Panc1 (cell line): ENCODE measurements around the gene TNIK. TPM values are rescaled to one million over a fixed set of nuclear protein-coding genes. Genes with fewer than 3 reads are reported as not detected.

Source experiments
- ATAC-seq: fragments of 200-7000 bp; cut with Tn5 transposase; 2 replicates; pipeline ENCODE4 v1.9.1; 2020; ENCODE audit warnings: mild to moderate bottlenecking, moderate library complexity
- BruUV-seq: library from RNA; stranded (reverse); fragments of 400-500 nt; replicated peaks from 2 replicates; lab custom pipeline; 2021; lab: Mats Ljungman, UMichigan
- CTCF ChIA-PET: fragments of 300-600 bp; sonication (Branson Sonifier 250); formaldehyde crosslinking; loops from one replicate; lab custom pipeline; 2022; ENCODE audit warnings: antibody characterized with exemption; lab: Charles Lee
- POLR2A ChIA-PET: fragments of 300-600 bp; sonication (Branson Sonifier 250); formaldehyde crosslinking; loops from one replicate; lab custom pipeline; 2022; ENCODE audit warnings: antibody characterized with exemption; lab: Charles Lee
- DNase-seq: peaks from one replicate; pipeline ENCODE4 v3.0.0-alpha.2; 2010; ENCODE audit warnings: low read depth, low spot score
- H3K27ac ChIP-seq: 2 replicates; pipeline ENCODE4 v1.5.1; 2011; ENCODE audit warnings: mild to moderate bottlenecking, low read length, inconsistent platforms
- H3K27me3 ChIP-seq: fragments of 200-500 bp; sonication (Bioruptor generic); 2 replicates; pipeline ENCODE4 v1.6.0; 2014; ENCODE audit warnings: low read length, inconsistent platforms; ENCODE audit not compliant: control insufficient read depth, insufficient read depth
- H3K36me3 ChIP-seq: fragments of 200-500 bp; sonication (Bioruptor generic); 2 replicates; pipeline ENCODE4 v1.5.1; 2014; ENCODE audit warnings: inconsistent platforms, mild to moderate bottlenecking, low read length, moderate library complexity; ENCODE audit not compliant: control insufficient read depth, insufficient read depth
- H3K4me1 ChIP-seq: 2 replicates; pipeline ENCODE4 v1.5.1; 2011; ENCODE audit warnings: inconsistent platforms, mild to moderate bottlenecking, low read length, moderate library complexity; ENCODE audit not compliant: control insufficient read depth, insufficient read depth
- H3K4me3 ChIP-seq, 2 experiments: 2 replicates each; pipeline ENCODE4 v1.5.1; 2011 to 2012; ENCODE audit warnings: low read depth in 2 of 2, low read length in 2 of 2, mild to moderate bottlenecking in 2 of 2, inconsistent platforms in 1 of 2, moderate library complexity in 1 of 2
- H3K9me3 ChIP-seq: fragments of 200-500 bp; sonication (Bioruptor generic); 2 replicates; pipeline ENCODE4 v1.5.1; 2014; ENCODE audit warnings: low read depth, mild to moderate bottlenecking, inconsistent platforms, low read length, moderate library complexity; ENCODE audit not compliant: control insufficient read depth, insufficient read depth
- CTCF ChIP-seq: fragments of 450-650 bp; IDR thresholded peaks from 2 replicates; pipeline ENCODE4 v1.5.1; 2017; ENCODE audit warnings: mild to moderate bottlenecking
- POLR2AphosphoS5 ChIP-seq: IDR thresholded peaks from 2 replicates; pipeline ENCODE4 v1.6.1; 2012; ENCODE audit warnings: mild to moderate bottlenecking, low read depth, low read length, moderate library complexity
- REST ChIP-seq, 2 experiments: IDR thresholded peaks; 2 replicates each; pipeline ENCODE4 v1.6.1; 2011 to 2012; ENCODE audit warnings: low read depth in 2 of 2, control low read depth in 1 of 2, low read length in 1 of 2, mild to moderate bottlenecking in 1 of 2, moderate library complexity in 1 of 2; ENCODE audit not compliant: insufficient read depth in 1 of 2
- SIN3A ChIP-seq: IDR thresholded peaks from 2 replicates; pipeline ENCODE4 v1.6.1; 2012; ENCODE audit warnings: low read depth, mild to moderate bottlenecking, low read length, moderate library complexity, borderline replicate concordance; ENCODE audit not compliant: insufficient read depth
- TCF7L2 ChIP-seq: IDR thresholded peaks from 2 replicates; pipeline ENCODE4 v1.6.1; 2011; ENCODE audit warnings: mild to moderate bottlenecking, low read depth, low read length, inconsistent platforms
- in situ Hi-C: cut with HindIII; loops from 2 replicates; pipeline ENCODE4 v1.10.0; 2016; ENCODE audit warnings: low sequenced_read_pairs, low pct_unique_long_range_greater_than_20kb
- intact Hi-C: fragments of 100-400 bp; cut with micrococcal nuclease; formaldehyde crosslinking; loops from one replicate; pipeline ENCODE4 v1.10.0; 2022; ENCODE audit not compliant: unreplicated experiment
- total RNA-seq: library from RNA; stranded (reverse); gene quantifications from one replicate; pipeline ENCODE4 v1.2.1, GENCODE V29; 2021; ENCODE audit not compliant: unreplicated experiment

The TNIK gene
- total RNA-seq, 1 experiment from 2014 or later: 1.9 TPM

GRCh38 chr3:171039674-171040073, 420.5 kb downstream of the TNIK start:
- TF ChIP-seq SIN3A (no peak), POLR2AphosphoS5 (no peak), CTCF (no peak), REST (IDR thresholded peaks at IDR 0.05; ENCODE audit: insufficient read depth in 1 of 2, low read depth in 2 of 2, low read length in 1 of 2) (no peak), TCF7L2 (no peak)
- ChIA-PET CTCF (no interaction called here), POLR2A (no interaction called here)
- BruUV-seq: no TSS peak
- ATAC-seq (no peak), DNase-seq (no peak)
- Histone ChIP-seq H3K4me3 (no peak overlapping the region), H3K9me3 (no peaks in the 10 kb centered on the region), H3K36me3 (no peaks in the 10 kb centered on the region), H3K27me3 (no peaks in the 10 kb centered on the region), H3K27ac (no peak overlapping the region), H3K4me1 (no peaks in the 10 kb centered on the region)
- in situ Hi-C loops (no loop called here), intact Hi-C loops (no loop called here)

GRCh38 chr3:171038342-171038741, 421.9 kb downstream of the TNIK start:
- no TSS peak for BruUV-seq
- intact Hi-C loops: no loop called here
- ATAC-seq (no peak), DNase-seq (no peak)
- no peak for TF ChIP-seq POLR2AphosphoS5
- TF ChIP-seq CTCF: no peak
- no peak for TF ChIP-seq SIN3A
- TF ChIP-seq REST (IDR thresholded peaks at IDR 0.05; ENCODE audit: insufficient read depth in 1 of 2, low read depth in 2 of 2, low read length in 1 of 2): no peak
- no peak for TF ChIP-seq TCF7L2
- Histone ChIP-seq H3K27me3 (no peaks in the 10 kb centered on the region), H3K9me3 (no peaks in the 10 kb centered on the region), H3K27ac (no peak overlapping the region), H3K36me3 (no peaks in the 10 kb centered on the region), H3K4me3 (no peak overlapping the region), H3K4me1 (no peaks in the 10 kb centered on the region)
- ChIA-PET POLR2A (no interaction called here), CTCF (no interaction called here)
- in situ Hi-C loops: no loop called here
